Fibroblast of skin of abdomen (primary cell): ENCODE results near the gene ARID5B.

ENCODE experiments used
- DNase-seq: peaks from one replicate; pipeline ENCODE4 v3.0.0-alpha.2; 2013

The ARID5B gene

GRCh38 chr10:61992671-61993668 lies 91.5 kb downstream of the ARID5B start:
- DNase-seq: peak; percentile 77

GRCh38 chr10:61993711-61994401 lies 92.4 kb downstream of the ARID5B start:
- DNase-seq: peak; percentile 30

GRCh38 chr10:61994405-61995219 lies 93.1 kb downstream of the ARID5B start:
- no peak for DNase-seq

DNA sequence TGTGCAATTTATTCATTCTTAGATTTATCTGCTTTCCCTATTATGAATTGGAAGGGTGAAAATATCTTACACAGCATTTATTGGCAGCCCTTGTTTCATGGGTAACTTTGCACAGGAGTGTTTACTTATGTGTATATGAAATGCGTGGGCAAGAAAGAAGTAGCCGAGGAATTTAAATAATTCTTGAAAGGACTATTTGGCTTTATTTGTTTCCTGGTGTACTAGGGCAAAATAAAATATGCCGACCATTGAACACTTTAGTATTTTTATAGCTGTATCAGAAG lies 93.7 kb downstream of the ARID5B start:
- no peak for DNase-seq

- DNase-seq: no peak
Measured at GRCh38 chr10:61998937-61999336, 97.4 kb downstream of the ARID5B start.

DNA sequence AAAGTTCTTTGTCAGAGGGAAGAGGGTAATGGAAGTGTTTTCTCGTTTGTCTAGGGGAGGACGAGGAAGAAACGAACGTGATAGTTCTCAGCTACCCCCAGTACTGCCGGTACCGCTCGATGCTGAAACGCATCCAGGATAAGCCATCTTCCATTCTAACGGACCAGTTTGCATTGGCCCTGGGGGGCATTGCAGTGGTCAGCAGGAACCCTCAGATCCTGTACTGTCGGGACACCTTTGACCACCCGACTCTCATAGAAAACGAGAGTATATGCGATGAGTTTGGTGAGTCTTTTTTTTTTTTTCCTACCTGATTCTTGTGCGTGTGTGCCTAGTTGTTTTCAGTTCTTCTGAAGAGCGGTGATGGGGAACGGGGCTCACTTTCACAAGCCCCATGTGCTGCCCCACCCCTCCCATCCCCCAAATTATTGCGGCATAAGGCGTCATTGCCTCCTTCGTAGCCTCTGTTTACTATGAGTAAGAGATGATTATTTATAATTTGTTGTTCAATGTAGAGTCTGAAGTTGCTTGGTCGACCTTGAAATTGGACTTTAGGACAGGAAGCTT lies 98.6 kb downstream of the ARID5B start:
- no peak for DNase-seq

- no peak for DNase-seq
Measured at GRCh38 chr10:62000726-62001125, 99.2 kb downstream of the ARID5B start.

DNA sequence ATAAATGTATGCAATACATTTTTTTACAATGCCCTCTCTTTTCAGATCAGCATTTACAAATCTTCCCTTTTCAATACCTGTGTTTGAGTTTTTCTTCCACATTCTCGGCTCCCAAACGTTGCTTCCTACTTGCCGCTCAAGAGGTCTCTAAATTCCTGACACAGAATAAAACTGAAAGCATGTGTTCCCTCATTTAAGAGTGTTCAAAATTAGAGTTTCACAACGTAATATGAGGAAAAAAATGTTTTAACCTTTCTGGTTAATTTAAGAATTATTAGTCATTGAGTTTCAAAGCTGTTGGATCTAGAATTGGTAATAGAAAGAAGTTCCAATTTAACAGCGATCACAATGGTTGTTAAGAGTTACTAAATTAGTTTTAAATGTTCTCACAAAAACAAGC lies 100.4 kb downstream of the ARID5B start:
- DNase-seq: no peak

- no peak for DNase-seq
Measured at GRCh38 chr10:62002753-62003152, 101.3 kb downstream of the ARID5B start.

- no peak for DNase-seq
Measured at GRCh38 chr10:62004042-62004441, 102.5 kb downstream of the ARID5B start.

DNA sequence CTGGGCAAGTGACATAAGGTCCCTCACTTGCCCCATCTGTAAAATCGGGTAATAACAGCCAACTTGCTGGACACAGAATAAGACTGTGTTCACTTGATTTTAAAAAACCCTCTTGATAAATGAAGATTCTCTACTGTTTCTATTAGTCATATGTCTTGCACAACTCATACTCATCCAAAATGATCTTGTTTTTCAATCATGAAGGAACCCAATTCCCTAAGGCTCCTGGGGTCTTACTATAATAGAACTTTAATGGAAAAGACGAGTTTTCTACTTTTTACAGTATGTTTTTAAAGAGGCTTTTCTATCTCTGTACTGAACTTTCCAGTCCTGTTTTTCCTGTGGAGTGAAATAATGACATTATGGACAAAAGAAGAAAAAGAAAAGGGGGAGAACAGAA lies 103.8 kb downstream of the ARID5B start:
- no peak for DNase-seq

DNA sequence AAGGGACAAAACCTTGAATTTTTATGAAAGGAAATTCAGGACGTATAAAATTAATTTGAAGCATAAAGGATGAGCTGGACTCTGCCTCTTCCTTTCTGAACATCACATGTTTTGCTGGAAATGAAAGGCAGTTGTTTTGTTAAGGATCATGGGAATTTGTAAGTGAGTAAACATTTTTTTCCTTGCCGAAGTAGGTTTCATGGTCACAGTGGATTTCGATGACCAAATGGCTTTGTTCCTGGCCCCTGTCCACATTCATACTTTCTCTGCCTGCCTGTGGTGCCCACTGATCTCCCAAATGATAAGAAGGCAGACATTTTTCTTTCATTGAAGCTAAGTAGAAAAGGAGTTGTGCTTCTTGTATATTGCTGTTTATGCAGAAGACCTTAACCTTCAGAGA lies 104.2 kb downstream of the ARID5B start:
- DNase-seq: no peak

DNA sequence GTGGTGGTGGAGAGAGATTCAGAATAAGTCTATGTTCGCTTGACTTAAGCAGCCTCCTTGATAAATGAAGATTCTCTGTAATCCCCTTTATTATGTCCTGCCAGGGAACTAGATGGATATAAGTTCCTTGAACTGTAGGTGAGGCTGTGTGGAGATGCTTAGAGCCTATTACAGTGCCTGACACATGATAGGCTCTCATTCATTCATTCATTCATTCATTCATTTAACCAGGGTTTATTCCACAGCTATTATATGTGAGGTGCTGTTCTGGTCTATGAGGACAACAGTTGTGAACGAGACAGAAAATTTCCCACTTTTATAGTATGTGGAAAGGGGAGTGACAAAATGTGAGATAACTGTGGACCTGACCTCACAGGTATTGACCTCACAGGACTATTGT lies 105.6 kb downstream of the ARID5B start:
- DNase-seq: no peak

GRCh38 chr10:62008196-62008595 lies 106.7 kb downstream of the ARID5B start:
- no peak for DNase-seq

GRCh38 chr10:62008946-62009345 lies 107.4 kb downstream of the ARID5B start:
- DNase-seq: no peak

GRCh38 chr10:62010366-62010765 lies 108.9 kb downstream of the ARID5B start:
- DNase-seq: no peak

- DNase-seq: no peak
Measured at GRCh38 chr10:62011558-62011957, 110.1 kb downstream of the ARID5B start.

- no peak for DNase-seq
Measured at GRCh38 chr10:62012318-62012717, 110.8 kb downstream of the ARID5B start.

DNA sequence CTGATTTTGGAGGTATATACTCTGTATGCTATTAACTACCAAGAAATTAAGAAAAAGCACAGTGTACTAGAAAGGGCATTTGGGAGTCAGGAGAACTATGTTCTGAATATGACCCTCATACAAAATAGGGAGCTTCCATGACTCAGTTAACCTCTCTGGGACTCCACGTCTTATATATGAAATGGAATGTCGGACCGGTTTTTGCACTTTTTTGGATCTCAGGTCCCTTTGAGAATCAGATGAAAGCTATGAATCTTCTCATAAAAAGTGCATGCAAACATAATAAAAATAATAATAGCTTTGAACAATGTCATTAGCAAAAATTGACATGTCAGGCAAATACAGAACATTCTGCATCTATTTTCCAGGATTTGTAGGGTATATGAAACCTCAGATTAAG lies 113.0 kb downstream of the ARID5B start:
- no peak for DNase-seq

GRCh38 chr10:62015994-62016393 lies 114.5 kb downstream of the ARID5B start:
- no peak for DNase-seq

DNA sequence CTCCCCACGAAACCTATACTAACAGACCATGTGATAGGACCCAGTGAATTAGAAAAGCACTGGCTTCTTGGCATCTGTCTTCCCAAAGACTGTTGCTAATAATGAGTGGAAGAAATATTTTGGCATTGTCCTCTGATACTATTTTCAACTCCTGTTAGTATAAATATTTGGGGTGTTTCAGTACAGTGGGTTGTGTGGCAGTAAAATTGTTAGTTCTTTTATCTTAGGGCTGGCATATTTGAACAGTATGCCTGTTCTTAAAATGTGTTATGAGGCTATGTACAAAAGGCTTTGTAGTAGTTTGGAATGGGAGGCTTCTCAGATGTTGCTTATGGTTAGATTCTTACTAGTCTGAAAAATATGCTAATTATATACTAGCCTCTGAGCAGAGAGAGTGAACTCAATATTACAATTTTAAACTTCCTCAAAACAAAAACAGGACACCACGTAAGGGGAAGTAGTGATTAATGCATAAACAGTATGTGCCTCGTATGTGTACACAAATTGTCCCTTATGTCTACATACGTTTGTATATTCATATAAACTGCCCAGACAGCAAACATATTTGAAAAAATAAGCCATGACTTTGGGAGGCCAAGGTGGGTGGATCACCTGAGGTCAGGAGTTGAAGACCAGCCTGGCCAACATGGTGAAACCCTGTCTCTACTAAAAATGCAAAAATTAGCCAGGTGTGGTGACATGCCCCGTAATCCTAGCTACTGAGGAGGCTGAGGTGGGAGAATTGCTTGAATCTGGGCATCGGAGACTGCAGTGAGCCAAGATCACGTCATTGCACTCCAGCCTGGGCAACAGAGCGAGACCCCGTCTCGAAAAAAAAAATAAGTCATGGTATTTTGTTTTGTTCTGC lies 115.4 kb downstream of the ARID5B start:
- no peak for DNase-seq

DNA sequence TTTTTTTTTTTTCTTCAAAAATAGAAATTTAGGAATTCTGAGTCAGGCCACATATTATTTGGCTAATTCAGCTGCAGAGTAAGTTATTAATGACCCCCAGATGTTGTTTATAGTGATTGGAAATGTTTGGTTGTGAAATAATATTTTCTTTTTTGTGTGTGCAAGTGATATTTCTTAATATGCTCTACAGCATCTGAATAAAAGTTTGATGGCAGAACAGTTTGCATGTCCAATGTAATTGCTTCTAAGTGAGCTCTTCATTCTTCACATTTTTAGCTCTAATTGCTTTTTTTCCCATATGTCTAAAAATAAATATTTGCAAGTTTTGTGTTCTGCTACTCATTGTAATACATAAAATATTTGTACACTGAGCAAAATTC lies 116.0 kb downstream of the ARID5B start:
- DNase-seq: no peak
